Keratinocyte (primary cell): ENCODE data around the gene PARD3B. TPM values are rescaled to one million over a fixed set of nuclear protein-coding genes. Genes with fewer than 3 reads are reported as not detected.

ENCODE experiments used
- DNase-seq: peaks from one replicate; pipeline ENCODE4 v3.0.0-alpha.2; 2011; ENCODE audit warnings: low read depth, missing footprints, low spot score
- FAIRE-seq: peaks from 2 replicates; lab custom pipeline; 2011; peaks lifted over from hg19 to GRCh38; lab: Jason Lieb, UNC
- H2AFZ ChIP-seq: 2 replicates; pipeline ENCODE4 v1.6.0; 2012; ENCODE audit warnings: low read length, control low read depth, inconsistent platforms; ENCODE audit not compliant: control insufficient read depth
- H3K27ac ChIP-seq: 2 replicates; pipeline ENCODE4 v1.5.1; 2011; ENCODE audit warnings: low read length; ENCODE audit not compliant: control insufficient read depth, insufficient read depth
- H3K27me3 ChIP-seq: 3 replicates; pipeline ENCODE4 v1.6.0; 2011; ENCODE audit warnings: low read length; ENCODE audit not compliant: control insufficient read depth, insufficient read depth; ENCODE audit errors: extremely low read depth
- H3K36me3 ChIP-seq, 2 experiments: 2 replicates in 1 of 2; 3 replicates in 1 of 2; pipeline ENCODE4 v1.5.1; 2011; ENCODE audit warnings: low read length in 2 of 2, mild to moderate bottlenecking in 1 of 2; ENCODE audit not compliant: control insufficient read depth in 2 of 2, insufficient read depth in 2 of 2; ENCODE audit errors: extremely low read depth in 1 of 2
- H3K4me1 ChIP-seq: 3 replicates; pipeline ENCODE4 v1.5.1; 2011; ENCODE audit warnings: low read length; ENCODE audit not compliant: control insufficient read depth, insufficient read depth; ENCODE audit errors: extremely low read depth
- H3K4me2 ChIP-seq: 3 replicates; pipeline ENCODE4 v1.6.0; 2011; ENCODE audit warnings: low read depth, low read length; ENCODE audit not compliant: control insufficient read depth, insufficient read depth; ENCODE audit errors: extremely low read depth
- H3K4me3 ChIP-seq, 3 experiments: fragments of 200-600 bp in 1 of 3; sonication (generic) in 1 of 3; 2 replicates in 2 of 3; 3 replicates in 1 of 3; pipeline ENCODE4 v1.5.1; 2011 to 2016; ENCODE audit warnings: low read length in 3 of 3, mild to moderate bottlenecking in 3 of 3, control low read depth in 2 of 3, inconsistent platforms in 1 of 3, low read depth in 1 of 3, mixed read lengths in 1 of 3, mixed run types in 1 of 3, moderate library complexity in 1 of 3; ENCODE audit not compliant: control insufficient read depth in 2 of 3, insufficient read depth in 2 of 3; ENCODE audit errors: extremely low read depth in 1 of 3
- H3K79me2 ChIP-seq: 2 replicates; pipeline ENCODE4 v1.6.0; 2012; ENCODE audit warnings: low read length; ENCODE audit not compliant: control insufficient read depth, insufficient read depth
- H3K9ac ChIP-seq: 3 replicates; pipeline ENCODE4 v1.6.0; 2011; ENCODE audit warnings: low read length; ENCODE audit not compliant: control insufficient read depth, insufficient read depth; ENCODE audit errors: extremely low read depth
- H3K9me1 ChIP-seq: 3 replicates; pipeline ENCODE4 v1.6.0; 2011; ENCODE audit warnings: low read length; ENCODE audit not compliant: control insufficient read depth, insufficient read depth; ENCODE audit errors: extremely low read depth
- H3K9me3 ChIP-seq: 2 replicates; pipeline ENCODE4 v1.5.1; 2012; ENCODE audit warnings: low read depth, low read length; ENCODE audit not compliant: control insufficient read depth
- H4K20me1 ChIP-seq: 3 replicates; pipeline ENCODE4 v1.6.0; 2011; ENCODE audit warnings: low read length; ENCODE audit not compliant: control insufficient read depth, insufficient read depth; ENCODE audit errors: extremely low read depth
- EZH2 ChIP-seq: IDR thresholded peaks from one replicate; pipeline ENCODE4 v1.6.1; 2012; ENCODE audit warnings: inconsistent platforms, mild to moderate bottlenecking, low read length, moderate library complexity
- dilution Hi-C: fragments of 300-500 bp; cut with MboI; formaldehyde crosslinking; loops from one replicate; pipeline ENCODE4 v1.7.0; 2020; ENCODE audit warnings: low sequenced_read_pairs; ENCODE audit not compliant: extremely low pct_ligation_motif_present
- polyA plus RNA-seq, 5 experiments: library from polyadenylated mRNA; depleted of rRNA in 3 of 5; stranded (reverse) in 3 of 5; stranded (forward) in 1 of 5; unstranded in 1 of 5; fragments of >200 nt; gene quantifications; 1 replicate in 1 of 5; 2 replicates in 3 of 5; 3 replicates in 1 of 5; pipeline versions ENCODE4 v1.2.1 to v1.2.3, GENCODE V29; 2011 to 2012; ENCODE audit warnings: missing spikeins in 2 of 5, low read depth in 1 of 5, low replicate concordance in 1 of 5
- TF ChIP-seq, protein P1 (sequence below), 3 experiments: IDR thresholded peaks in 1 of 3; conservative IDR thresholded peaks in 1 of 3; optimal IDR thresholded peaks in 1 of 3; 2 replicates in 2 of 3; 3 replicates in 1 of 3; pipeline versions ENCODE3 to v1.5.1; 2011; ENCODE audit warnings: low read length in 3 of 3, mild to moderate bottlenecking in 3 of 3, moderate library complexity in 2 of 3, control low read depth in 1 of 3, inconsistent platforms in 1 of 3; ENCODE audit not compliant: insufficient read depth in 2 of 3; ENCODE audit errors: extremely low read depth in 1 of 3

The PARD3B gene
- polyA plus RNA-seq, 1 donor (not counting 4 experiments of a cell fraction or from before 2014, with no cell fraction given) = 1.2 TPM

DNA sequence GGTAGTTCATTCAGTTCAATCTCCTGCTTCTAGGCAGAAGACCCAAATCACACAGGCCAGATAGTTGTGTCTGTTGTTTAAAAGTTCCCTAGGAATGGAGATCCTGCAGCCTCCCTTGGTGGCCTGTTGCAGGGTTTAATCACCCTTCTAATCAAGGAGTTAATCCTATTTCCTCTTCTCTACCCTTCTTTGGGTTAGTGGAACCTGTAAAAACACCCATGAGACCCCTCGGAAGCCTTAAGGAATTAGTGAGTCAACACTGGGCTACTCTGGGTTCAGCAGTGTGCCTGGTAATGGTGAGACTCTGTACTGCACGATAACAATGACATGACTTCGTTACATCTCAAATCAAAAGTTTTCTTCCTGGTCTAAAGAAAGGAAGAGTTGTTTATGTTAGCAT lies 919.4 kb downstream of the PARD3B start:
- H3K9me1 ChIP-seq = no peaks in the 10 kb centered on the region

DNA sequence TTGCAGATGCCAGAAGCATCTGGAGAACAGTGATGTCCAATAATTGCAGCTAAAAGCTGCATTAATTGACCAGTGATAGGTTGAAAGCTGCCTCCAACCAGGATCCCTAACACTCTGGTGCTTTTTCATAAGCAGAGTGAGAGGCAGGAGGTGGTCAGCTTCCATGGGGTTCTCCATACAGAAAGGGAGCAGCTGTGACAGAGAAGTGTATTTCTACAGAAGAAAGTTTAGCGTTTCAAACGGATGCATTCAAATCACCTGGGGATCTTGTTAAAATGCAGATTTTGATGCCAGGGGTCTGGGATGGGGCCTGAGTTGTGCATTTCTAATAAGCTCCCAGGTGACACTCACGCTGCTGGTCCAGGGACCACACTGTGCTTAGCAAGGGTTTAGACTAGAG lies 920.5 kb downstream of the PARD3B start:
- Histone ChIP-seq H3K36me3 (no peaks in the 10 kb centered on the region), H3K79me2 (no peaks in the 10 kb centered on the region), H3K9me3 (no peaks in the 10 kb centered on the region), H3K9me1 (no peaks in the 10 kb centered on the region), H3K4me2 (no peak overlapping the region), H4K20me1 (no peaks in the 10 kb centered on the region), H3K4me3 (no peak overlapping the region), H3K4me1 (no peaks in the 10 kb centered on the region), H3K27me3 (no peaks in the 10 kb centered on the region), H3K27ac (no peak overlapping the region), H2AFZ (no peak overlapping the region), H3K9ac (no peak overlapping the region)
- DNase-seq (no peak), FAIRE-seq (no peak)
- dilution Hi-C loops = no loop called here
- TF ChIP-seq EZH2 = no peak
- TF ChIP-seq, protein P1, sequence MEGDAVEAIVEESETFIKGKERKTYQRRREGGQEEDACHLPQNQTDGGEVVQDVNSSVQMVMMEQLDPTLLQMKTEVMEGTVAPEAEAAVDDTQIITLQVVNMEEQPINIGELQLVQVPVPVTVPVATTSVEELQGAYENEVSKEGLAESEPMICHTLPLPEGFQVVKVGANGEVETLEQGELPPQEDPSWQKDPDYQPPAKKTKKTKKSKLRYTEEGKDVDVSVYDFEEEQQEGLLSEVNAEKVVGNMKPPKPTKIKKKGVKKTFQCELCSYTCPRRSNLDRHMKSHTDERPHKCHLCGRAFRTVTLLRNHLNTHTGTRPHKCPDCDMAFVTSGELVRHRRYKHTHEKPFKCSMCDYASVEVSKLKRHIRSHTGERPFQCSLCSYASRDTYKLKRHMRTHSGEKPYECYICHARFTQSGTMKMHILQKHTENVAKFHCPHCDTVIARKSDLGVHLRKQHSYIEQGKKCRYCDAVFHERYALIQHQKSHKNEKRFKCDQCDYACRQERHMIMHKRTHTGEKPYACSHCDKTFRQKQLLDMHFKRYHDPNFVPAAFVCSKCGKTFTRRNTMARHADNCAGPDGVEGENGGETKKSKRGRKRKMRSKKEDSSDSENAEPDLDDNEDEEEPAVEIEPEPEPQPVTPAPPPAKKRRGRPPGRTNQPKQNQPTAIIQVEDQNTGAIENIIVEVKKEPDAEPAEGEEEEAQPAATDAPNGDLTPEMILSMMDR (optimal IDR thresholded peaks at IDR 0.05 in 1 of 3, IDR thresholded peaks at IDR 0.05 in 1 of 3, conservative IDR thresholded peaks at IDR 0.05 in 1 of 3; ENCODE audit: extremely low read depth in 1 of 3, insufficient read depth in 2 of 3, low read length in 3 of 3) = no peak

More for the DNA sequence above, 919.4 kb downstream of the PARD3B start:
- Histone ChIP-seq H3K79me2 (no peaks in the 10 kb centered on the region), H3K27me3 (no peaks in the 10 kb centered on the region), H3K4me1 (no peaks in the 10 kb centered on the region), H3K9me3 (no peaks in the 10 kb centered on the region), H3K36me3 (no peaks in the 10 kb centered on the region), H3K27ac (no peak overlapping the region), H2AFZ (no peak overlapping the region), H3K9ac (no peak overlapping the region), H3K4me2 (no peak overlapping the region), H3K4me3 (no peak overlapping the region), H4K20me1 (no peaks in the 10 kb centered on the region)
- no peak for DNase-seq
- FAIRE-seq = no peak
- dilution Hi-C loops = no loop called here
- TF ChIP-seq, protein P1 (optimal IDR thresholded peaks at IDR 0.05 in 1 of 3, IDR thresholded peaks at IDR 0.05 in 1 of 3, conservative IDR thresholded peaks at IDR 0.05 in 1 of 3; ENCODE audit: extremely low read depth in 1 of 3, insufficient read depth in 2 of 3, low read length in 3 of 3) = no peak
- no peak for TF ChIP-seq EZH2
